Inflammatory macrophage (primary cell): ENCODE data around the gene CPLX3.

Source experiments
- DNase-seq, 2 donors: peaks; one replicate each; pipeline ENCODE4 v3.0.0-alpha.2; 2020 to 2022

CPLX3 gene

GRCh38 chr15:74845581-74845980 is 19.2 kb downstream of the CPLX3 start:
- DNase-seq = no peak

DNA sequence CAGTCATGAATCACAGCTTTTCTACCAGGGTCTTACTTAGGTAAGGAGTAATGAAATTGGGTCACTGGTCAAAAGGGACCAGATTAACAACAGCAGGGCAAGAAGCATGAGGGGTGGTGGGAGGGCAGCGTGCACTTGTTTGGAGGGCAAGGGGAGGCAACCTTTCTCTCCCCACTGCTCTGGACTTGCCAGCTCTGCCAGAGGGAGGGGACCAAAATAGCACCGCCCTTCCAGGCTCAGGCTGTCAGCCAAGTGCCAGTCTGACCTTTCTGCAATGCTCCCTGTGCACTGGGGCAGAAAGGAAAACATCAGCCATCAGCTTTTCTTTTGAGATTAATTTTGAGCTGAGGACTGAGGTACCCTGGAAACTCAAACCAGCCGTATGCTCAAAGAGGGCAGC is 21.0 kb downstream of the CPLX3 start:
- DNase-seq = no peak

- DNase-seq = no peak
These were observed 24.0 kb downstream of the CPLX3 start for GRCh38 chr15:74850393-74850792.

GRCh38 chr15:74851960-74852359 is 25.5 kb downstream of the CPLX3 start:
- DNase-seq = no peak

DNA sequence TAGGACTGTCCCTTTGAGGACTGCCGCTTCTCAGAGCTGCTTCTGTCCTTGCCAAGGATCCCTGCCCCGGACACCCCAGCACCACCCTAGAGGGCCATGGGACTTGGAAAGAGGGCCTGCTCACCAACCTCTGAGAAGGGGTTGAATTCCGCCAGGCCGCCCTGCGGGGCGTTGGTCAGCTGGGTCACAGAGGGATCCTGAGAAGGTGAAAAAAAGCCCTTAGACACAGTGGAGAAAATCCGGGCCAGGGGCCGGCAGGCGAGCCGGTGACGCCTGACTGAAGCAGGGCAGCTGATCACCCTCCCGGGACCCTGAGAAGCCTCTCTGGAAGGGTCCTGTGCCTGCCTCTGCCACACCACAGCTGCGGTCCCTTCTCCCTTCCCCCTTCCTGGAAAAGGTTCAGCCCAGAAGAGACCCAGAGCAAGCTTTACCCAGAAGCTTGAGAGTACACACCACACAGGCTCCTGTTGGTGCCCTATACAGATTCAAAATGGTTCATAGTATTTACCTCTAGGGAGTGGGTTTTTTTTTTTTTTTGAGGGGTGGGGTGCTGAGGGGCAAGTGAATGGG is 28.1 kb downstream of the CPLX3 start:
- DNase-seq = no peak

DNA sequence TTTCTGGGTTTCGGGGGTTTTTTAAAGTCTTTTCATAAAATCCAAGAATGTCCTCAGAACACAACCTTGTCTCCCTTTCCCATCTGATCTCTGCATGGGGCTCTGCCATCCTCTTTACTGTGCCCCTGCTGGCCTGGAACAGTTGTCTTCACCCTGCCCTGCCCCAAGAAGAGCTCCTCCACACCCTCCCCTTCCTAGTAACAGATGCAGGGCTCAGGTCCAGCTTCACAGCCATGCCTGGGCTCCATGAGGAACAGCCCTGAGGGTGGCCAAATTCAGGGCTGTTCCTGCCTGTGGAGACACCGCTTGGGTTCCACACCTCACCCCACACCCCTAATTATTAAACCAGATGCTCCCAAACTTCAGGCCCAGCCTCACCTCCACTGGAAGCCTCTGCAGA is 29.4 kb downstream of the CPLX3 start:
- no peak for DNase-seq

DNA sequence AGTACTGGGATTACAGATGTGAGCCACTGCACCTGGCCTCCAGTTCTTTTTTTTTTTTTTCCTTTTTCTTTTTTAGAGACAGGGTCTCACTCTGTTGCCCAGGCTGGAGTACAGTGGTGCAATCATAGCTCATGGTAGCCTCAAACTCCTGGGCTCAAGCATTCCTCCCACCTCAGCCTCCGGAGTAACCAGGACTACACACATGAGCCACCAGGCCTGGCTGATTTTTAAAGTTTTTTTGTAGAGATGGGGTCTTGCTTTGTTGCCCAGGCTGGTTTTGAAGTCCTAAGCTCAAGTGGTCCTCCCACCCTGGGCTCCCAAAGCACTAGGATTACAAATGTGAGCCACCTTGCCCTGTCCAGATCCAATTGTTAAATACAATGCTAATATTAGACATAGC is 30.1 kb downstream of the CPLX3 start:
- DNase-seq = no peak

DNA sequence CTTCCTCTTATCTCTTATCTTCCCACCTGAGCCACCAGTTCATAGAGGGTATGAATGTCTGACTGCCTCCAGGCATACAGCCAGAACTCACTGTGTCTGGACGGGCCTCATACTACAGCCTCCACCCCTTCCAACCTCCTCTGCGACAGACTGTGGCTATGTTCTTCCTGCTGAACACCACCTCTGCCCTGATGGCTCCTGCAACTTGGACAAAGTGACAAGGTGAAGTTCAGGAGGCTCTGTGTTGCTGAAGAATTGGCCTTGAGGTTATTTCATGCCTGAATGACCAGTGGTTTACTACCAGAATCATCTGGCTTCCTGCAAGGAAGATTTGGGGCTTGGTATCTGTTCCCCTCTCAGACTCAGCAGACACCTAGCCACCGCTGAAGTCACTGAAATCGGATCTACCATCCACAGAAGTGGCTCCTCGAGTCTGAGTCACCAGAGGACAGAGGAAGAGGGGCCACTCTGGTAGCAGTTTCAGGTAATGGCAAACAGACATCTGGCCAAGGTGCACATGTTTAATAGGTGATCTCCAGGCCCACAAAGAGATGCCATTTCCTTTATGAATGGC is 30.7 kb downstream of the CPLX3 start:
- DNase-seq = no peak

DNA sequence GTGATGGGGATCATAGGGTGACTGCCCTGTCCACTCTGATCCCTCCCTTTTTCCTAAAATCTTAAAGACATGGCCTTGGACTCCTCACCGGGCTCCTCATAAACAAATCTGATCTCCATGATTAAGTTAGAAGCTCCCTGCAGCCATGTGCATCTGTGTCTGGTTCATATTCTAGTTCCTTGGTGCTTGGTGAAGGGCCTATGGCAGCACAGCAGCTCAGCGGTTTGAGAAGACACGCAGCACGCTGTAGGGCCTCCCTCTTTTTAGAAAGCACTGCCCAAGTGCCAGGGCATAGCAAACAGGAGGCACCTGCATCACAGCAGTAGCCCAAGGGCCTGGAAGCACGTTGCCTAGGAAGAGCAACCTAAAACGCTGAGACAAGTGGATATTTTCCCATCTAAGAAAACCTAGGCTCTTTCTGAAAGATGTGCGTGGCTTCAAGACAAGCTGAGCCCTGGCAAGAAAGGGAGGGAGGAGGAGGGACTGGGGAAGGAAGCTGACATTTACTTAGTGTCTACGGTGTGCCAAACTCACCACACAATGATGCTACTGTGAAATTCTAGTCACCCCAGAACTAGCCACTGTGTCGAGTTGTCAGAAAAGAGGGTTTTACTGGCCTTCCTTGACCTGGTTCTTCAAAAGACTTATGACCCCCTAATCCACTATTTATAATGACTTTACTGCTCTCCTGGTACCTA is 31.4 kb downstream of the CPLX3 start:
- DNase-seq = no peak

DNA sequence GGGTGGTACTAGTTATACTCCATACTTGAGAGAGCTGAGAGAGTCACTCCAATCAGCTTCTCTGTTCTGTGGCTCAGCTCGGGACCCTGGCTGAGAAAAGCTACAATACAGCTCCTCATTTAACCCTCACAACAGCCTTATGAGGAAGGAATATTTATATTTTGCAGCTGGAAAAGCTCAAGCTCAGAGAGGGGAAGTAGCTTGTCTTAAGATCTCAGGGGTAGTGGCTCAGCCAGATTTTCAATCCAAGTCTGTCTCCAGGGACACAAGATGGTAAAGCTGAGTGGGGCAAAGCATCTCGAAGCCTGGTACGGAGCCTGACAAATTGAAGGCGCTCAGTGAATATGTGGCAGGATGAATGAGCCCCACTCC is 31.9 kb downstream of the CPLX3 start:
- DNase-seq = peak; percentile 24 to 25

DNA sequence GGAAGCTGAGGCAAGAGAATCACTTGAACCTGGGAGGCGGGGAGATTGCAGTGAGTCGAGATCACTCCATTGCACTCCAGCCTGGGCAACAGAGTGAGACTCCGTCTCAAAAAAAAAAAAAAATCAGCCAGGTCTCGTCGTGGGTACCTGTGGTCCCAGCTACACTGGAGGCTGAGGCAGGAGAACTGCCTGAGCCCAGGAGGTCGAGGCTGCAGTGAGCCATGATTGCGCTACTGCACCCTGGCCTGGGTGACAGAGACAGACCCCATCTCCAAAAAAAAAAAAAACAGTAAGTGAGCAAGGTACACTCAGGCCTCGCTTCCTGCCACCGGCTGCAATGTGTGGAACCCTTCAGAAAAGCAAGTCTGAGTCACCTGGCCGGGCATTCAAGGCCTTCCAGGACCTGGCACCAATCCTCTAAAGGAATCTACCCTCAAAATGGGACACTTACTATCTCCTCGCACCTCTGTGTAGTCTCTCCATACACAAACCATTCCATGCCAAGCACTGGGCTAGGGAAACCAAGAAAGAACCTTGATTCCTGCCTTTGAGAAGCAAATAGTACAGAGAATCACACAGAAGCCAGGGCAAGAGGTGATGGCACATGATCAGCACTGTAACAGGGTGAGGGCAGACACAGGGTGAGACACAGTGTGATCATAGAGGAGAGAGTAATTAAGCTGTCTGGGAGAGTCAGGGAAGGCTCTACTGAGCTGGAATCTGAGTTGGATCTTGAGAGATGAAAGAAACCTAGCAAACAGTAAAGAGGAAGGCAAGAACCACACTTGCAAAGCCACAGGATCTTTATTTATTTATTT is 37.0 kb downstream of the CPLX3 start:
- DNase-seq = no peak

DNA sequence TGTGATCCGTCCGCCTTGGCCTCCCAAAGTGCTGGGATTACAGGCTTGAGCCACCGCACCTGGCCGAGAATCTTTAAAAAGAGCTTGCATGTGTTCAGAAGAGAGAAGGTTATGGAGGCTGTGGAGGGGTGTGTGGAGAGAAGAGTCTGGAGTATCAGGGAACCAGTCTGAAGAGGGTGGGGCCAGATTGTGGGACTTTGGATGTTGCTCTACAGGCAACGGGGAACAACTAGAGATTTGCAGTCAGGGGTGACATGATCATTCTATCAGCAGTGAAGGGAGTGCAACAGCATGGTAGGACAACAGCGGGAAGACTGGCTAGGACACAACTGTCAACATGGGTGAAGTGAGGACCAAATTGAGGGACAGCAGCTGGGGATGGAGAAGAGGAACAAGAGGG is 37.9 kb downstream of the CPLX3 start:
- no peak for DNase-seq

DNA sequence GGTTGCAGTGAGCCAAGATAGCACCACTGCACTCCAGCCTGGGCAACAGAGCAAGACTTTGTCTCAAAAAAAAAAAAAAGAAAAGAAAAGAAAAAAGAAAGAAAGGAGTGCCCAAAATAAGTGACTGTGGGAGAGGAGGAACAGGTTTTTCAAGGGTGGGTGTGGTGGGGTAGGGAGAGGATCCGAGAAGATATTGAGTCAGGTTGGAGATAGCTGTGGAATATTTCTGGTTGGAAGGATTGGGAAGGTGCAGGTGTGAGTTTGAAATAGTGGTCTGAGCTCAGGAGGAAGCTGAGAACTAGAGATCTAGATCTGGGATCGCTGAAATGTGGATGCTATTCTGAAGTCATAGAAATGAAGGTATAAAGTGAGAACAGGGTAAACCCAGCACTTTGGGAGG is 38.9 kb downstream of the CPLX3 start:
- no peak for DNase-seq

DNA sequence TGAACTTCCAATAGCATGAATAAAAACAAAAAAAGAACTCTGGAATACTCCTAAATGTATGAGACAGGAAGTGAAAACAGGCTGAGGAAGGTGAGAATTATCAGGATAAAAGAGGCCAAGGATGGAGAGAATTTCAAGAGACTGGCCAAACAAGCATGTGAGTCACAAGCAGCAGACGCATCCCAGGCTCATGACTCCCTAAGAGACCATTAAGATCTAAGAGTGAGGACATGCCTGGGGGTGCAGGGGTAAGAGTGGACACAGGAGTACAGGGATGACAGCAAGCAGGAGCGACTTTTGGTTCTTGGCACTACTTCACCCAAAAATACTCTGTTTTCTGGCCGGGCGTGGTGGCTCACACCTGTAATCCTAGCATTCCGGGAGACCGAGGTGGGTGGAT is 39.7 kb downstream of the CPLX3 start:
- DNase-seq = no peak

DNA sequence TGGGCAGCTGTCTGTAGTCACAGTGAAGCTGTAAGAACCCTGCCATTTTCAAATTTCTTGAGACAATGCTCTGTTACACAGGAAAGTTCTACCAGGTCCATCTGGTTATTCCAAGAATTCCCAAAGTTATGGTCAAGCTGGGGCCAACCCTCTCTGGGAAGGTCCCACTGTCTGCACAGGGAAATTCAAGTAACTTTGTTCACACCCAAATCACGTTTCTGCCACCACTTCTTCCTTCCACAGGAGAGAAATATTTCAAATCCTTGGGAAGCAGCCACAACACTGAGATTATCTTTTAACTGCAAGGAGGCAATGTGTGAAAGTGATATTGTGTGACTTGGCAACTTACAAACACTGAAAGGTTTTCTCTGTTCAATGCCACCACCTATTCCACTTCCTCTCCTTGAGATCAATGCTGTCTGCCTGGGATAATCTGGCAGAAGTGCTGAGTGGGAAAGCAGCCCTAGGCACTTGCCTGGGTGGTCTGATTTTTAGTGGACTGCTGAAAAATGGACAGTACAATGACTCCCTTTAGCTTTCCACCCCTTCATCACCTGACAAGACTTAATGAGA is 41.1 kb downstream of the CPLX3 start:
- no peak for DNase-seq

- peak; percentile 96 for DNase-seq
These were observed 41.6 kb downstream of the CPLX3 start for GRCh38 chr15:74868059-74868458.

- no peak for DNase-seq
These were observed 42.9 kb downstream of the CPLX3 start for GRCh38 chr15:74869372-74869725.

GRCh38 chr15:74869726-74870407 is 43.4 kb downstream of the CPLX3 start:
- peak; percentile 94 to 96 for DNase-seq

- peak; percentile 48 to 56 for DNase-seq
These were observed 44.2 kb downstream of the CPLX3 start for GRCh38 chr15:74870436-74871215.

DNA sequence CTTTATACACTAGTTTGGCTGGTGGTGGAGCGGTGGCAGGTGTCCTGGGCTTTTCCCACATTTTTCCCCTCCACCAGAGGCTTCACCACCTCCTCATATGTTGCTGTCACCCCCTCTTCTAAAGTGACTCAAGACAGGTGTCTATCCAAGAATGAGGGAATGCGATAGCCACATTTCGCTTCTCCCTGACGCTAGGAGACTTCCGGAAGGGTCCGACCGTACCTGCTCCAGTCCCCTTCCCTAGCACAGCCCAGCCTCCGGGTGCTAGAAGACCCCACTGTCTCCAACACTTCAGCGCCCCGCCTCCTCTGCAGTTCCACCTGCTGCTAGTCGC is 46.2 kb downstream of the CPLX3 start:
- no peak for DNase-seq

DNA sequence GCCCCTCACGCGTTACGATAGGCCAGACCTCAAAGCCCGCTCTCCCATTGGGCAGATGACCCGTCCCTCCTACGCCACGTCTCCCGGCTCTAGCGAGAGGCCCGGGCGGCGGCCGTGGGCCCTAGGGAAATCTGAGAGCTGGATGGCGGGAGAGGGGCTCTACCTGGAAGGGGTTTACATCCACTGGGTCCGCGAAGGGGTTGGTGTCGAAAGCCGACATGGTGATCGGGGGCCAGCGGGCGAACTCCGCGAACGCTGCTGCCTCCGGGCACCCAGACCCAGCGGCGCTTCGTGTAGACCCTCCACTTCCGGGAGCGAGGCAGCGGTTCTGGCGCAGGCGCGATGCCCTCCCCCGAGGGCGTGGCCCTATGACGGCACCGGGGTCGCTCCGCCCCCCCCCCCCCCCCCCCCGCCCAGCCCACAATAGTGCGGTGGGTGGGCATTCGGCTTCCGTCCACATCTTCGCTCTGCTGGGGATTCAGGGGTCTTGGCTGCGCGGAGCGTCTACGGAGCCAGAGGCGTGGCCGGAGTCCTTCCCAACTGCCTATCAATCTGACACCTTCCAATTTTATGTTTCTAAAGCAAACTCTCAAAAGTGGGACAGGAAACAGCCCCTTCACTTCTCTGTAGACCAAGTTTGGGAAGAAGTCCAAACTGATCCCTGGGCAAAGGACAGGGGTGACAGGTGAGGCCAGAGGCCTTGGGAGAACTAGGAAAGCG is 46.8 kb downstream of the CPLX3 start, which contains the start of gene SCAMP2:
TSS of gene SCAMP2 (minus strand) at position 330 of the 720 bp plus-strand sequence. CDS start at position 220, 110 bp downstream.
- peak; percentile 89 to 96 for DNase-seq
